Measurements from ENCODE around the gene ZNF423. TPM values are rescaled to one million over a fixed set of nuclear protein-coding genes. Genes with fewer than 3 reads are reported as not detected.

ZNF423 gene
- total RNA-seq, 4 donors from 2014 or later: 1.4 to 20.6 (median 4.7) TPM

DNA sequence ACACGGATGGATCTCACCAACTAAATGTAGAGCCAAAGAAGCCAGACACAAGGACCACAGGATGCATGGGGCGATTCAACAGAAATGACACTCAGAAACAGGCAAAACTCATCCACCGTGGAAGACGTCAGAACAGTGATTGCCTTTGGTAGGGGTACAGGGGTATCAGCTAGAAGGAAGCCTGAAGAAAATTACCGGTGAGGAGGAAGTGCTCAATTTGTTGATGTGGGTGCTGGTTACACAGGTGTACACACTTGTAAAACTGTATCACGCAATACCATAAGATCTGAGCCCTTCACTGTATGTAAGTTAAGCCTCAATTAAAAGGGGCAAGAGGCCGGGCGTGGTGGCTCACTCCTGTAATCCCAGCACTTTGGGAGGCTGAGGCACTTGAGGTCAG, 256.2 kb downstream of the ZNF423 start:
- no peak for DNase-seq
- H3K27me3 ChIP-seq: no peaks in the 10 kb centered on the region
- TF ChIP-seq, protein P1, sequence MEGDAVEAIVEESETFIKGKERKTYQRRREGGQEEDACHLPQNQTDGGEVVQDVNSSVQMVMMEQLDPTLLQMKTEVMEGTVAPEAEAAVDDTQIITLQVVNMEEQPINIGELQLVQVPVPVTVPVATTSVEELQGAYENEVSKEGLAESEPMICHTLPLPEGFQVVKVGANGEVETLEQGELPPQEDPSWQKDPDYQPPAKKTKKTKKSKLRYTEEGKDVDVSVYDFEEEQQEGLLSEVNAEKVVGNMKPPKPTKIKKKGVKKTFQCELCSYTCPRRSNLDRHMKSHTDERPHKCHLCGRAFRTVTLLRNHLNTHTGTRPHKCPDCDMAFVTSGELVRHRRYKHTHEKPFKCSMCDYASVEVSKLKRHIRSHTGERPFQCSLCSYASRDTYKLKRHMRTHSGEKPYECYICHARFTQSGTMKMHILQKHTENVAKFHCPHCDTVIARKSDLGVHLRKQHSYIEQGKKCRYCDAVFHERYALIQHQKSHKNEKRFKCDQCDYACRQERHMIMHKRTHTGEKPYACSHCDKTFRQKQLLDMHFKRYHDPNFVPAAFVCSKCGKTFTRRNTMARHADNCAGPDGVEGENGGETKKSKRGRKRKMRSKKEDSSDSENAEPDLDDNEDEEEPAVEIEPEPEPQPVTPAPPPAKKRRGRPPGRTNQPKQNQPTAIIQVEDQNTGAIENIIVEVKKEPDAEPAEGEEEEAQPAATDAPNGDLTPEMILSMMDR (IDR thresholded peaks at IDR 0.05): no peak
- no peak for TF ChIP-seq POLR2A (IDR thresholded peaks at IDR 0.05)
- no peak overlapping the region for H3K4me3 ChIP-seq
- no peaks in the 10 kb centered on the region for H3K9me3 ChIP-seq
- no peak overlapping the region for H3K27ac ChIP-seq
- H3K4me1 ChIP-seq: peaks cover 0 to 6% (median 1%) of the 10 kb centered on the region in 4 donors
- H3K36me3 ChIP-seq: no peaks in the 10 kb centered on the region

DNA sequence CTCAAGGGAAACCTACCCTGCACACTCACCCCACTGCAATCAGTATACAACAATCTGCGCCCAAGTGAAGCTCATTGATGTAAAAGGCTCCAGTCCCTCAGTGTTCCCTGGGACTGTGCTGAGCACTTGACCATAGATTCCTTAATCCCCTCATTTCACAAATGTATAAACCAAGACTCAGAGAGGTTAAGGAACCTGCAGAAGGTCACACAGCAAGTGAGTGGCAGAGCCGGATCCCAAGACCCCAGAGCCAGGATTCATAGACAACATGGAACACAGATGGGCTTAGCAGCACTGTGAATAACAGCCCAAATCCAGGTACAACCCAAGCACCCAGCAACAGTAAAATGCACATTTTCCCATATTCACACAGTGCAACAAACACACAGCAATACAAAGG, 256.6 kb downstream of the ZNF423 start:
- H3K36me3 ChIP-seq: no peaks in the 10 kb centered on the region
- no peaks in the 10 kb centered on the region for H3K9me3 ChIP-seq
- no peak overlapping the region for H3K27ac ChIP-seq
- H3K4me1 ChIP-seq: peaks cover 0 to 6% (median 1%) of the 10 kb centered on the region in 4 donors
- H3K27me3 ChIP-seq: no peaks in the 10 kb centered on the region
- no peak for DNase-seq
- no peak overlapping the region for H3K4me3 ChIP-seq
- TF ChIP-seq POLR2A (IDR thresholded peaks at IDR 0.05): no peak
- TF ChIP-seq, protein P1 (IDR thresholded peaks at IDR 0.05): no peak

DNA sequence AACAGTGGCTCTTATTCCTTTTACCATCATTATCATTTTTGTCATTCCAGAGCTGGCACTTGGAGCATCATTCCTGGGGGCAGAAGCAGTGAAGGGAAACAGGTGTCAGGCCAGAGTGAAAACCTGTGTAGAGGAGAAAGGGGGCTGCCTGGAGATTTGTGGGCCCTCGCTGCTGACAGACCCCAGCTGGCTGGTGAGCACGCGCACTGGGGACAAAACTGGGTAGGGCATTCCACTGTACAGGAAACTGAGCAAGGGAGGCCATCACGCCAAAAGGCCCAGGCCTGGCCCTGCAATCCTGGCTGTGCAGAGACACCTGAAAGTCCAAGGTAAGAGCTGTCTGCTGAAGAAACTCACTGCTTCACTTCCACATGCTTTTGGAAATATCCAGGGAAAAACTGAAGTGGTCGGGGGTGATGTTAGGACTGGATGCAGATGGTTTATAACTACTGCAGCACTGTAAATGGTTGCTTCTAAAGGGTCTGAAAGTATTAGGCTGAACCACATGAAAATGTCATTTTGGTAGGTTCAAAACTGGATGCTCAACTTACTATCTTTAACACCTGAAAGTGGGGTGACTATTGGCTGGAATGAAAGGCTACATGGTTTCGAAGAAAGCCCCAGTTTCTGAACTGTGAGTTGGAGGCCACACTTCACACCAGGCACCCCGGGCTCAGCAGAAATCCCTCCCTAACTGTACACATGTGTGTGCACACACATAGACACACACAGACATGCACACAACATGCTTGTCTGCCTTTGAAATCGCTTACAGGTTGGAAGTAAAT, 257.3 kb downstream of the ZNF423 start:
- H3K9me3 ChIP-seq: no peaks in the 10 kb centered on the region
- no peak for DNase-seq
- no peaks in the 10 kb centered on the region for H3K36me3 ChIP-seq
- H3K27ac ChIP-seq: no peak overlapping the region
- TF ChIP-seq, protein P1 (IDR thresholded peaks at IDR 0.05): no peak
- TF ChIP-seq POLR2A (IDR thresholded peaks at IDR 0.05): no peak
- H3K4me3 ChIP-seq: no peak overlapping the region
- no peaks in the 10 kb centered on the region for H3K27me3 ChIP-seq
- H3K4me1 ChIP-seq: peaks cover 0 to 6% (median 1%) of the 10 kb centered on the region in 4 donors

DNA sequence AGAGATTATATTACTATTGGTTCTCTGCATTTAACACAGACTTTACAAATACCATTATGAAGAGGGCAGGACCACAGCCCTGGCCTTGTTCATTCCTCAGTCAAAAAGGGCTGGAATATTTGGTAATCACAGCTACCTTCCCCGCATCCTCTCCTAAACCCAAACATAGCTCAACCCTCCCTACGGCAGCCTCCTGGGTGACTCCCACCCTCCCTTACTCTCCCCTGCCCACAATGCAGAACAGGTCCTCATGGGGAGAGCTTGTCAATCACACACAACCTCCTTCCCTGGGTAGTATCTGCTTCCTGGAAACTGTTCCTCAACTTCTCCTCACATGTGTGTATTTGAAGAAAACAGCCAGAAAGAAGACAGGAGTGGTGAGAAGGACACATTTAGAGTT, 258.1 kb downstream of the ZNF423 start:
- H3K27me3 ChIP-seq: no peaks in the 10 kb centered on the region
- H3K27ac ChIP-seq: no peak overlapping the region
- no peaks in the 10 kb centered on the region for H3K9me3 ChIP-seq
- DNase-seq: no peak
- TF ChIP-seq, protein P1 (IDR thresholded peaks at IDR 0.05): no peak
- TF ChIP-seq POLR2A (IDR thresholded peaks at IDR 0.05): no peak
- H3K4me1 ChIP-seq: peaks cover 0 to 6% (median 1%) of the 10 kb centered on the region in 4 donors
- H3K4me3 ChIP-seq: no peak overlapping the region
- H3K36me3 ChIP-seq: no peaks in the 10 kb centered on the region

DNA sequence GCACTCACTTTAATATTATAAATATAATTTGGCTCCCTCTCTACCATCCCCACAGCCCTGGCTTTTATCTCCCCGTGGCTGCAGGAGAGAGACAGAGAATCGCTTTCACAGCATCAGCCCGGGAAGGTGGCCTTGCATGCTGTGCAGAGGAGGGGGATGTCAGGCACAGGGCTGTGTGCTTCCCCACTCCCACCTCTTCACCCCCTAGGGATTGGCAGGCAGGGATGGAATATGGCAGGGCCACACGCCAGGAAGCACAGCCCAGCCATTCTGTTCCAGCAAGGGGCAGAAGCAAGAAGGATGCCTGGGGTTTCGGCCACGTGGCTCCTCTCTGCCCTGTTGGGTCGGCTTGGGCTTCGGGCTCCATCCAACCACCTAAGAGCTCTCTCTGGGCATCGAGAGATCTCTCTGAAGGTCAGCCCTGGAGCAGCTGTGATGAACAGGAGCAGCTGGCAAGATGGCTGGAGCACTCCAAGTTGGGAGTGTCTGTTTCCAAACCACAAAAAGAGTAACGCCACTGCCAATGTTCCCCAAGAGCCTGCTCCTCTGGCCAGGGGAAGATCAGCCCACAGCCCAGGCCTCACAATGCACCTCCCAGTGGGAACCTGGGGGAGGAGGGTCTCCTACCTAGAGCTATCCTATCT, 259.1 kb downstream of the ZNF423 start:
- no peak for TF ChIP-seq POLR2A (IDR thresholded peaks at IDR 0.05)
- TF ChIP-seq, protein P1 (IDR thresholded peaks at IDR 0.05): no peak
- H3K4me1 ChIP-seq: peaks cover 0 to 6% (median 1%) of the 10 kb centered on the region in 4 donors
- H3K4me3 ChIP-seq: no peak overlapping the region
- H3K9me3 ChIP-seq: no peaks in the 10 kb centered on the region
- no peaks in the 10 kb centered on the region for H3K27me3 ChIP-seq
- DNase-seq: no peak
- peak overlapping the region in 1 of 4 donors; percentile 23 for H3K27ac ChIP-seq
- H3K36me3 ChIP-seq: no peaks in the 10 kb centered on the region

Data from Peyer's patch (tissue), 4 donors.